CD4-positive, alpha-beta T cell treated with Interleukin-12 subunit alpha and Interleukin-12 subunit beta, for 1 hour (primary cell): ENCODE measurements around the gene CD9.
A peak's percentile ranks its signal among the peaks of the same experiment; 100 is the strongest.
"Not testable (repeated sequence)": the region's sequence is repeated elsewhere in the genome, so short reads cannot be mapped to it uniquely, and the experiment has no call there.

ENCODE experiments used
- DNase-seq: peaks from one replicate; pipeline ENCODE4 v3.0.0-alpha.2; 2020

CD9 gene, protein sequence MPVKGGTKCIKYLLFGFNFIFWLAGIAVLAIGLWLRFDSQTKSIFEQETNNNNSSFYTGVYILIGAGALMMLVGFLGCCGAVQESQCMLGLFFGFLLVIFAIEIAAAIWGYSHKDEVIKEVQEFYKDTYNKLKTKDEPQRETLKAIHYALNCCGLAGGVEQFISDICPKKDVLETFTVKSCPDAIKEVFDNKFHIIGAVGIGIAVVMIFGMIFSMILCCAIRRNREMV

DNA sequence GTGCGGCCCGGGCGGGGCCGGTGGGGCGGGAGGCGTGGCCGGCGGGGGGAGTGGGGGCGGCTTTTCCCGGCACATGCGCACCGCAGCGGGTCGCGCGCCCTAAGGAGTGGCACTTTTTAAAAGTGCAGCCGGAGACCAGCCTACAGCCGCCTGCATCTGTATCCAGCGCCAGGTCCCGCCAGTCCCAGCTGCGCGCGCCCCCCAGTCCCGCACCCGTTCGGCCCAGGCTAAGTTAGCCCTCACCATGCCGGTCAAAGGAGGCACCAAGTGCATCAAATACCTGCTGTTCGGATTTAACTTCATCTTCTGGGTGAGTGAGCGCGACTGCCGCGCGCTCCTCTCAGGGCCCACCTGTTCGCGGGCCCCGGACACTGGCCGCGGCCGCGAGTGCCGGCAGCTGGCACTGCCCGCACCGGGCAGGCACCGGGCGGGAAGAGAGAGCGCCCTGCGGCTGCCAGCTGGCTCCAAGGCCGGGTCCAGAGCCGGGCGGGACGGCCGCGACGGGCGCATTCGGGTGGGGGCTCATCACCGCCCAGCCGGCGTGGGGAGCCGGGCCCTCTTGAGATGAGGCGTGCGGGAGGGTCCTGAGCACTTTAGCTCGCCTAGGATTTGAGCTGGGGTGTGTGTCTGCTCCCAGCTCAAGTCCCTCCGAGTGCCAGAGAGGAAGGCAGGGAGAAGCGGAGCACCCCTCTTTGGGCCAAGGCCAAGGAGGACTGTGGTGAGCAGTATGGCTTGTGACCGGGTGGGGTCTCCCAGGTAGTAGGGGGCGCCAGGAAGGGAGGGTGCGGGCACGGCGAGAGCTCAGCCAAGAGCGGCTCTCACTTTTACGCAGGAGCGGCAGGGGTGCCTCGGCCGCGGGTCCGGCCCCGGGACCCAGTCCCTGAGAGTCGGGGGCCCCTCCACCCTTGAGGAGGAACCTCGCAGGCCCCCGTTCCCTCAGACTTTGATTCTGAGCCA is at the start of gene CD9:
TSS of gene CD9 (plus strand) at position 145 of the 957 bp plus-strand sequence. CDS start at position 245, 100 bp downstream.
- DNase-seq = peak; percentile 18

DNA sequence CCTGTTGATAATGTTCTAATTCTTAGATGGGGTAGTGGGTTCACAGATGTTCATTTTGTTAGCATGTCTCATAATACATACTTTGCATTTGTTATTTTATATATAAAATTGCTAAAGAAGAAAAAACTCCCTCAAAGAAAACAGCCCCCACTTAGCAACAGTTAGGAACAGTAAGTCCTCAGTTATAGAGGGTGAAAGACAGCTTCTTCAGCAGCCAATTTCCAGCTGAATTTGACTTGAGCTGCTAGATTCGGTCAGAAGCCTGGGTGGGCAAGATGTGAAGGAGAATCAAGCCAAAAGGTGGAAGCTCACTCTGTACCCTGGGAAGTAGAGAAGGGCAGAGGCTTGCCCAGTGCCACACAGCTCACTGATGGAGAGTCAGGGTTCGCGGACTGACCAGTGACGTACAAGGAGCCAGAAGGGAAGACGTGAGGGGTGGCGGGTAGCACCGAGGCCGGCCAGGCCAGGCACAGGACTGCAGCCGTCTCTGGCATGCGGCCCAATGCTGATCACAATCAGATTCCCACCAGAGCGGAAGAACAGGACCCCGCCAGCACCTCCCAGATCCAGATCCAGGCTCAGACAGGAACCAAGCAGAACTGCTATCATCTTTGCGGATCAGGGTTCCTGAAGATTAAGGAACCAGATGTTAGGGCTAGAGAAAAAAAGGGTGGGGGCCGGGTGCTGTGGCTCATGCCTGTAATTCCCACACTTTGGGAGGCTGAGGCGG is 45.3 kb upstream of the CD9 start:
- DNase-seq = no peak

DNA sequence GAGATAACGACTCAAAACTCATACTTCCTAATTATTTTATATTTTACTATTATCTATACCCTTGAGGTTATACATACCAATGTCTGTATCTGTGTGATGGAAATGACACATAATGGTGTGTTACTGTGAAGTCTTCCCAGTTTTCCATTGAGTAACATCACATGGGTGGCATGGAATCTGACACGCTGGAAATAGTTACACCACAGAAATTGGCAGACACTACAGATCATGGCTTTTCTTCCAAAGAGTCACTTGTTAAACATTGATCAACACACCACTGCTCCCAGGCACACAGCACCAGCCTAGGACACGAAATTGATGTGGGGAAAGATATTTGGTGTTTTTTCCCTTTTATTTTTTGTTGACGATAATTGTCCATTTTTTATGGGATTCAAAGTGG is 42.7 kb upstream of the CD9 start:
- no peak for DNase-seq

DNA sequence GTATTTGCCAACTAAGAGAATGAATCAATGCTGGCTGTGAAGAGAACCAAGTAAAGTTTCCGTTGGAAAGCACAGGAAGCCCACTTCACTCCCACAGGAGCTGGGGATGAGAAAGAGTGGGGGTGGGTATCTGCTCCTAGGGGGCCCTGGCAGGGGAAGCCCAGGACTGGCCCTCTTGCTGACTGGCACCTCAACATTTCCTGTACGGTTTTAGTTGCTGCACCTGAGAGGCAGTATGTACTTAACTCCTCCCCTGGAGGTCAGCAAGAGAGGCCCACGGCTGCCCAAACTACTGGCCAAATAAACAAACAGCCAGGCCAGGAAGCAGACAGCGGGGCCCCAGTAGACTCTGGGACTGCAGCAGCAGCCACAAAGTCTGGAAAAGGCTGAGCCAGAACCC is 41.9 kb upstream of the CD9 start:
- no peak for DNase-seq

DNA sequence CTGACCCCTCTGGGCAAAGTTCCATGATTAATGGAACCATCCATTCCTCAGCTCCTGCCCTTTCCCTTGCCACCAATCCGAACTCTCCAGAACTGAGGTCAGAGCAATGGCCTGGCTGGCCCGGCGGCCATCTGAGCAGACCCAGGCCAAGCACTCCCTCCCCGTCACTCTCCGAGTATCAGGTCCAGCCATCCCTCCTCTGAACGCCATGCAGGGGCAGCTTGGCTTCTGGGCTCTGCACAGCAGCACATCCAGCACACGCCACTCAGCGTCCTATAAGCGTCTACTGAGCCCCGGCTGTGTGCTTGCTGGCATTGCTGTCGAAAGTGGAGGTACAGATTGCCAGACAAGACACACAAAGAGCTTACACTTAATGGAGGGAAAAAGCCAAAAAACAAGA is 41.5 kb upstream of the CD9 start:
- no peak for DNase-seq

DNA sequence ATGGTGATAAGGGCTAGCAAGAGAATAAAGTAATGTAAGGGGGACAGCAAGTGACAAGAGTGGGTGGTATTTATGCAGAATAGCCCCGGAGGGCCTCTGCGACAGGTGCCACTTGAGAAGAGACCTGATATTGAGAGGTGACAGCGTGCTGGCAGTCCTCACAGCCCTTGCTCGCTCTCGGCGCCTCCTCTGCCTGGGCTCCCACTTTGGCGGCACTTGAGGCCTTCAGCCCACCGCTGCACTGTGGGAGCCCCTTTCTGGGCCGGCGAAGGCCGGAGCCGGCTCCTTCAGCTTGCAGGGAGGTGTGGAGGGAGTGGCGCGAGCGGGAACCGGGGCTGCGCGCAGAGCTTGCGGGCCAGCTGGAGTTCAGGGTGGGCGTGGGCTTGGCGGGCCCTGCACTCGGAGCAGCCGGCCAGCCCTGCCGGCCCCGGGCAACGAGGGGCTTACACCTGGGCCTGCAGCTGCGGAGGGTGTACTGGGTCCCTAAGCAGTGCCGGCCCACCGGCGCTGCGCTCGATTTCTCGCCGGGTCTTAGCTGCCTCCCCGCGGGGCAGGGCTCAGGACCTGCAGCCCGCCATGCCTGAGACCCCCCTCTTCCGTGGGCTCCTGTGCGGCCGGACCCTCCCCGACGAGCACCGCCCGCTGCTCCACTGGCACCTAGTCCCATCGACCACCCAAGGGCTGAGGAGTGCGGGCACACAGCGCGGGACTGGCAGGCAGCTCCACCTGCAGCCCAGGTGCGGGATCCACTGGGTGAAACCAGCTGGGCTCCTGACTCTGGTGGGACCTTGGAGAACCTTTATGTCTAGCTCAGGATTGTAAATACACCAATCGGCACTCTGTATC is 40.8 kb upstream of the CD9 start:
- not testable (repeated sequence) for DNase-seq

DNA sequence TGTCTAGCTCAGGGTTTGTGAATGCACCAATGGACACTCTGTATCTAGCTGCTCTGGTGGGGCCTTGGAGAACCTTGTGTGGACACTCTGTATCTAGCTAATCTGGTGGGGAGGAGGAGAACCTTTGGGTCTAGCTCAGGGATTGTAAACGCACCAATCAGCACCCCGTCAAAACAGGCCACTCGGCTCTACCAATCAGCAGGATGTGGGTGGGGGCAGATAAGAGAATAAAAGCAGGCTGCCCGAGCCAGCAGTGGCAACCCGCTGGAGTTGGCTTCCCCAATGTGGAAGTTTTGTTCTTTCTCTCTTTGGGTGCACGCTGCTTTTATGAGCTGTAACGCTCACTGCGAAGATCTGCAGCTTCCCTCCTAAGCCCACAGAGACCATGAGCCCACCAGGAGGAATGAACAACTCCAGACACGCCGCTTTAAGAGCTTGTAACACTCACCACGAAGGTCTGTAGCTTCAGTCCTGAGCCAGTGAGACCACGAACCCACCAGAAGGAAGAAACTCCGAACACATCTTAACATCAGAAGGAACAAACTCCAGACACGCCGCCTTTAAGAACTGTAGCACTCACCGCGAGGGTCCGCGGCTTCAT is 40.1 kb upstream of the CD9 start:
- DNase-seq = not testable (repeated sequence)

DNA sequence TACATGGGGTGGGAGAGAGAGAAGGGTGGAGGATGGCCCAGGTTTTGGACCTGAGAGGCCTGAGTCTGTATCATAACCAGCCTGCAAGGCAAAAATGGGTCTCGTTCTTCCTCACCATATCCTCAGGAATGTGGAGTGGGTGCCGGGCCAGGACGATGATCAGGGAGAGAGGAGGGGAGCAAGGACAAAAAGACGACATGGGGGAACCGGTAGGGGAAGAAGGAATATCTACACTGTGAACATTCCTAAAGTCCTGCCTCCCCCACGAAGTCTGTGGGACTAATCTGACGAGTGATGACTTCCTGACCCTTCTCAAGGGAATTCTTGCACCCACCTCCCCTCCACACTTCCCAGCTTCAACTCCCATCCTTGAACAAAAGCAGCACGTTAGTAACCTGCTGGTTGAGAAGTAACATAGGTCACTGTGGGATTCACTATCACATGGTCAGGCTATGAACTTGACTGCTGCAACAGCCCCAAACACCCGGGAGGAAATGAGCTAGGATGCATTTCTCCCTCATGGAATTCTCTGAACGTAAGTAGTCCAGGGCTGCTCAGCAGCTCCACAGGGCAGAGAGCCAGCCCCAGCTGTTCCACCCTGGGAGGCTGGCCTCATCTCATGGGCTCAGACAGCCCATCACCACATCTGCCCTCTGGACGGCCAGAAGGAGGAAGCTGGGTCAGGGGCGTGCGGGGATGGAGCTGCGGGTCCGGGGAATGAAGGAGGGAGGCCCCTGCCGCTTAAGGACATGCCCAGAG is 38.9 kb upstream of the CD9 start:
- no peak for DNase-seq

DNA sequence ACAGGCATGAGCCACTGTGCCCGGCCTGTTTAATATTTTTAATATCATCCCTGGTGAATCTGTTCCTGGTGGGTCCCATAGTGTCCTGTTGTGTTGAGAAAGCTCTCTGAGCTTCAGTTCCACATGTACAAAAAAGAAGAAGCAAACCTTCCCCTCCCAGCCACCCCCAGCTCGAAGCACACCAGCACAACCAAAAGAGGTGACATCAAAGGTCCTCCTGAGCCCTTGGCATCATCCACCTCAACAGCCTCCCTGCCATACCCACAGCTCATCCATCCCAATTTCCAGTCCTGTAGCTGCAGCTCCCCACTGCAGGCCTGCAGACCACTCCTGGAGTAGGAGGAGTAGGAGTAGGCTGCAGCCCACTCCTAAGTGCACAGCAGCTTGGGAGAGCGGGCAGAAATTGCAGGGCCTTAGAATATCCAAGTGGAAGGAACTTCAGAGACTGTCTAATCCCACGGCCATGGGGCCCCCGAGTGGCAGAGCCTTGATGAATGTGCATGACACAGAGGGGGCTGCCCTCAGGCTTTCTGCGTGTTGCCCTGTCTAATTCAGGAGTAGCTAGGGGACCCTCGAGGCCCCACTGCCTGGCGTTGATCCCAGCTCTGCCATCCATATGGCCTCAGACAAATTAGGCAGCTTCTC is 36.7 kb upstream of the CD9 start:
- no peak for DNase-seq

DNA sequence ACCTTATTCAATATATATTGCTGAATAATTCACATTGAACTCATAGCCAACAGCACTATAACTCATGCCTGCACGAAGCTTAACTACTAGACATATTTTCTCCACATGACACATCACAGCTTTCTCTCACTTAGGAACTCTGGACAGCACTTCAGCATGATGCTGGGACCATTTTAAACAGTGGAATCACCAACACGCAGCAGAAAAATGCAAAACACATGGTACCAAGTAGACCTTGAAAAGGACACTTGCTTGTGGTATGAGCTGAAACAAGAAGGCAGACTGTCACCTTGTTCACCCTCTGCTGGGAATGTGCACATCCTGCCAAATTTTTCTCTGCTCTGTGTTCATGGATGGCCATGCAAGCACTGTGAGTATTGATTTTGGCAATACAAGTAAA is 34.8 kb upstream of the CD9 start:
- DNase-seq = no peak

DNA sequence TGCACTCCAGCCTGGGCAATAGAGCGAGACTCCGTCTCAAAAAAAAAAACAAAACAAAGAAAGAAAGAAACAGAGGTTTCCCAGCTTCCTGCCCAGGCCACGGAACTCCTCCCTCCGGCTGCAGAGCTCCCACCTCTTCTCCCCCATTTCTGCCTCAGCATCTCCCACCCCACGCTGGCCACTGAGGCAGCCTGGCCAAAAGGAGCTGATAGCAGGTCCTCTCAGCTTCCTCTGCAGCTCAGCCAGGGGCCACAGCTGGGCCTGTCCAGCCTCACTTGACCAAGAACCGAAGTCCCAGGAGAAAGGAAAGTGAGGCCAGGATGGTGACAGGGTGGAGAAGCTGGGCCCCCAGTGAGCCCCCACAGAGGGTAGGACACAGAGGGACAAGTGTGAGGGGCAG is 33.4 kb upstream of the CD9 start:
- no peak for DNase-seq

DNA sequence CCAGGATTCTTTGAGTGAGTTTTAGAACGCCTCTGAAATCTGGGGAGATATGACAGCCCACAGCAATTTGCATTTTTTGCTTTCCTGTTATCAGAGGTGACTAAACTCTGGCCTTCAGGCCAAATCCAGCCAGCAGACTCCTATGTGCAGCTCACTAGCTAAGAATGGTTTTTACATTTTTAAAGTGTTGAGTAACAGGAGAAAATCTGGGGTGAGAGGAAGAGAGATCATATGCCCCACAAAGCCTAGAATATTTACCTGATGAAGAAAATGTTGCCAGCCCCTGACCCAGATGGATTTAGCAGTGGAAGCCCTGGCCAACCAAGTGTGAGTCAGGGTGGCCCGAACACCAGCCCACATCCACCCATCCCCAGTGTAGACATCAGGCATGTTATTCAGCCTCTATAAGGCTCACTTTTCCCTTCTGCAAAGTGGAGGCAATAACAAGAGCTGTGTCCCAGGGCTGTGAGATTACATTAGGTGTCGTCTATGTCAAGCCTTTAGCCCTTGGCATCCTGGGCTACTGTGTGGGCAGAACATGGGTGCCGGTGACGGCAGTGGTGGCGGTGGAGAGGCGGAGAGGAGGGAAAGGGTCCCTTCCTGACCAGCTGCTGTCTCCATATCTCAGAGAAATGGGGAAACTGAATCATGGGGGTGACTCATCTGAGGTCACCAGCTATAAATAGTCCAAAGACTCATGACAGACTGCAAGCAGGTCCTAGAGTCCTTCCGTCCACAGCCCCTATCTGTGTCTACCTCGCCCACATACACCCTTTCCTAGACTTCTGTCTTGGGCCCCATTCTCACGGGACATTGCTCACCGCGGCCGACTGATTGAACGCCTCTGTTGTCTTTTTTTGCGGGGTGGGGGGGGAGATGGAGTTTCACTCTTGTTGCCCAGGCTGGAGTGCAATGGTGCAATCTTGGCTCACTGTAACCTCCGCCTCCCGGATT is 32.6 kb upstream of the CD9 start:
- DNase-seq = peak; percentile 27

DNA sequence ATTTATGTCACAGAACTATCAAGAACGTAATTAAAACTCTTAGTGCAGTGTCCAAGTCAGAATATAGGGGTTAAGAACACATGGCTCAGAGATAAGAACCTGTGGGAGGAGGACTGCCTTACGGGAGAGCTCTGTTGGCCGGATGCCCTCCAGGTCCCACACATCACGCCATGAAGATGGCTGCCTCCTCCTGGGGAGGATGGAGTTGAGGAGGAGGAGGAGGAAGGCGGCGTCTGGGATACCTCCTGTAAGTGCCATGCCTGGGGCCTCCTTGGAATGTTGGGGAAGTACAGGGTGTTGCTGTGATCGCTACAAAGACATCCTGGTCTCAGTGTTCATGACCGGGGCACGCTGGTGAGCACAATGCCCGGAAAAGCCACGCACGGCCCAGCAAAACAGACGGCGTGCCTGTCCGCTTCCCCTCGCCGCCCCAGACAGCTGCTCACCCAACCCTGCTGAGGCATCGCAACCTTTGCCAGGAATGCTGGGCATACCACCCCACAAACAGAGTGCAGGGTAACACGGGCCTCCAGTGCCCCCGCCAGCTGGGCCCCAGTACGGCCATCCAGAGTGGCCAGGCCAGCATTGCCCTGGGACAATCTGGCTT is 28.7 kb upstream of the CD9 start:
- no peak for DNase-seq

DNA sequence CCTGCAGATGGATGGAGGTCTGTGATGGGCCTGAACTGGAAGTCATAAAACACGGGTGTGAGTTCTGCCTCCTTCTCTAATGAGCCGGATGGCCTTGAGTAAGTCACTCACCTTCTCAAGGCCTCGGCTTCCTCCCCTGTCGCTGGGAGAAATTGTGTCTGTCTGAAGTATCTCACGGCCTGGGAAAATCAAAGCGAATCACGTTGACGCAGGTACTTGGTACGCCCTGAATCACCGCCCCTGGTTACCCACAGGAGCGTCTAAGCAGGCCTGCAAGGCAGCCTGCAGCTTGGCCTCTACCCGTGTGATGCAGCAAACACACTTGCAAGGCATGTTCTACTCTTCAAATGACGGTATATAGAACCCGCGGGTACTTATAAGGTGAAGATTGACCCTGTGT is 28.1 kb upstream of the CD9 start:
- no peak for DNase-seq

DNA sequence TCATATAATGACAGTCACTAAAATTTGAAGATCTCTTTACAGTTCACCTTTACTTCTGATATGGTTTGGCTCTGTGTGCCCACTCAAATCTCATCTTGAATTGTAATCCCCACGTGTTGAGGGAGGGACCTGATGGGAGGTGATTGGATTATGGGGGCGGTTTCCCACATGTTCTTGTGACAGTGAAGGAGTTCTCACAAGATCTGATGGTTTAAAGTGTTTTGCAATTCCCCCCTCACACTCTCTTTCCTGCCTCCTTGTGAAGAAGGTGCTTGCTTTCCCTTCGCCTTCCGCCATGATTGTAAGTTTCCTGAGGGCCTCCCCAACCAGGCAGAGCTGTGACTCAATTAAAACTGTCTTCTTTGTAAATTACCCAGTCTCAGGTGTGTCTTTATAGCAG is 27.3 kb upstream of the CD9 start:
- no peak for DNase-seq

DNA sequence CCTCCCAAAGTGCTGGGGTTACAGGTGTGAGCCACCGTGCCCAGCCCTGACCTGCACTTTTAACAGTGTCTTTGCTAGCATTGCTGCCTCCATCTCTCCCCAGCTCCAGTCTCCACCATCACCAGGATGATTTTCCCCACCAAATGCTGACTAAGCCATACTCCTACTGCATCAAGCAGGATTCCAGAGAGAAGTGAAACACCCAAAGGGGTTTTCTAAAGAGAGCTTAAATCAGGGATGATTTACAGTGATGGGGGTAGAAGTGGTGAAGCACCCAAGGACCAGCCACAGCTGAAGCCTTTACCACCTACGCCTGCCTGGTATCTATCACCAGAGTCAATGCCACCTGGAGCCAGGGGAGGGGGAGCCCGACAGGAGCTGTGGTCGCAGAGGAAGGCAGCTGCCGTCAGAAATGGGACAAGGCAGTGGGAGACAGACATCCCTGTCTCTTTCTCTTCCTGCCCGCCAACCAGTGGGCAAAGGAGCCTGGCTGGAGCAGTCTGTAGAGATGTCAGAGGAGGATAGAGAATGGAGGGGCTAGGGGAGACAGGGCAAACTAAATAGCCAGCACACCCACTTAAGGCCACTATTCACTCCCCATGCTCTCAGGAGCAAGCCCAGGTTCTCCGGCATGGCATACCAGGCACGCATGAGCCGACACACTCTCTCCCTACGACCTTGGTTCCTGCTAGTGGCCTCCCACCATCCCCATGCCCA is 22.4 kb upstream of the CD9 start:
- DNase-seq = no peak

DNA sequence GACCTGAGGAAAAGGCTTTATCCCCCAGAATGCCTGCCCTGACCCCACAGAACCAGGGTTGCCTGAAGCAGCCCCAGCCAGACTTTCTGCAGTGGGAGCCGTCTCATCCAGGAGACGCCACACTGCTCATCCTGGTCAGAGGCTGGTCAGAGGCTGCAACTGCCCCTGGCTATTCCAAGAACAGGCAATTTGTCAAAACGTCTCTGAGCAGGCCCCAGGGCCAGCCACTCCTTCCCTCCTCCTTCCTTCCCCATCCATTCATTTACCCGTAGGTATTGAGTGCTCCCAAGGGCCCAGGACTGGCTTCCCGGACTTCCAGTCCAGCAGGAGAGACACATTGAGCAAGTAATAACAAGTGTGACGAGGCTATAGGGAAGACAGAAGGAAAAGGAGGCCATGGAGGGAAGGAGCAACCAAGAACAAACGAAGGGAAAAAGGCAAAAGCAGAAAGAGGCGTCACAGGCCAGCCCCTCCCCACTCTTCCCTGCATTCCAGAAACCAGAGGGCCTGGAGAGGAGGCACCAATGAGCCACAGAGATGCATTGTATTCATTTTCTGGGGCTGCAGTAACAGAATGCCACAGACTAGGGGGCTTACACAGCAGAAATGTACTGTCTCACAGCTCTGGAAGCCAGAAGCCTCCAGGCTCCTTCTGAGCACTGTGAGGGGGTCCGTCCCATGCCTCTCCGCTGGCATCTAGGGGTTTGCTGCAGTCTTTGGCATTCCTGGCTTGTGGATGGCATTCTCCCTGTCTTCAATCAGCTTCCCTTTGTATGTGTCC is 21.0 kb upstream of the CD9 start:
- no peak for DNase-seq
